Omental fat pad (tissue), 4 donors: Measurements from ENCODE around the gene NRL. TPM values are rescaled to one million over a fixed set of nuclear protein-coding genes. Genes with fewer than 3 reads are reported as not detected.

Experiments
- ATAC-seq: fragments of 150-250 bp; one replicate; pipeline ENCODE4 v1.9.1; 2016; ENCODE audit warnings: mild to moderate bottlenecking, moderate library complexity; ENCODE audit not compliant: low FRiP score
- DNase-seq: peaks from one replicate; pipeline ENCODE4 v3.0.0-alpha.2; 2019; ENCODE audit warnings: low spot score
- total RNA-seq, 4 donors: library from RNA; depleted of rRNA; stranded (reverse); fragments of >200 nt; gene quantifications; one replicate each; pipeline ENCODE4 v1.1.0, GENCODE V29; 2016
- TF ChIP-seq, protein P1 (sequence below), 3 donors: fragments of 450-650 bp; IDR thresholded peaks; one replicate each; pipeline ENCODE4 v1.5.1; 2016 to 2017; ENCODE audit warnings: antibody characterized with exemption in 3 of 3, mild to moderate bottlenecking in 3 of 3, moderate library complexity in 2 of 3

The NRL gene
- total RNA-seq, 4 donors from 2014 or later = 0.94 to 4.3 (median 1.3) TPM

DNA sequence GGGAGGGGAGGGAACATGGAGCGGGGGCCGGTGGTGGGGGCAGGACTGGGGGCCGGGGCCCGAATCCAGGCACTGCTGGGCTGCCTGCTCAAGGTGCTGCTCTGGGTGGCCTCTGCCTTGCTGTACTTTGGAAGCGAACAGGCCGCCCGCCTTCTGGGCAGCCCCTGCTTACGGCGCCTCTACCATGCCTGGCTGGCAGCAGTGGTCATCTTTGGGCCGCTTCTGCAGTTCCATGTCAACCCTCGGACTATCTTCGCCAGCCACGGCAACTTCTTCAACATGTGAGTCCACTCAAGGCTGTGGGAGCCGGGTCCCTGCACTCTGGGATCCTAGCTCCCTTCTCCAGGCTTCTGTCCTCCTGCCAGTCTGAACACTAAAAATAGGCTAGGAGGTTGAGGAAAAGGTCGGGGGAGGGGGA lies 16.8 kb upstream of the NRL start:
- ATAC-seq (no peak), DNase-seq (no peak)
- TF ChIP-seq, protein P1, sequence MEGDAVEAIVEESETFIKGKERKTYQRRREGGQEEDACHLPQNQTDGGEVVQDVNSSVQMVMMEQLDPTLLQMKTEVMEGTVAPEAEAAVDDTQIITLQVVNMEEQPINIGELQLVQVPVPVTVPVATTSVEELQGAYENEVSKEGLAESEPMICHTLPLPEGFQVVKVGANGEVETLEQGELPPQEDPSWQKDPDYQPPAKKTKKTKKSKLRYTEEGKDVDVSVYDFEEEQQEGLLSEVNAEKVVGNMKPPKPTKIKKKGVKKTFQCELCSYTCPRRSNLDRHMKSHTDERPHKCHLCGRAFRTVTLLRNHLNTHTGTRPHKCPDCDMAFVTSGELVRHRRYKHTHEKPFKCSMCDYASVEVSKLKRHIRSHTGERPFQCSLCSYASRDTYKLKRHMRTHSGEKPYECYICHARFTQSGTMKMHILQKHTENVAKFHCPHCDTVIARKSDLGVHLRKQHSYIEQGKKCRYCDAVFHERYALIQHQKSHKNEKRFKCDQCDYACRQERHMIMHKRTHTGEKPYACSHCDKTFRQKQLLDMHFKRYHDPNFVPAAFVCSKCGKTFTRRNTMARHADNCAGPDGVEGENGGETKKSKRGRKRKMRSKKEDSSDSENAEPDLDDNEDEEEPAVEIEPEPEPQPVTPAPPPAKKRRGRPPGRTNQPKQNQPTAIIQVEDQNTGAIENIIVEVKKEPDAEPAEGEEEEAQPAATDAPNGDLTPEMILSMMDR (IDR thresholded peaks at IDR 0.05) = no peak

DNA sequence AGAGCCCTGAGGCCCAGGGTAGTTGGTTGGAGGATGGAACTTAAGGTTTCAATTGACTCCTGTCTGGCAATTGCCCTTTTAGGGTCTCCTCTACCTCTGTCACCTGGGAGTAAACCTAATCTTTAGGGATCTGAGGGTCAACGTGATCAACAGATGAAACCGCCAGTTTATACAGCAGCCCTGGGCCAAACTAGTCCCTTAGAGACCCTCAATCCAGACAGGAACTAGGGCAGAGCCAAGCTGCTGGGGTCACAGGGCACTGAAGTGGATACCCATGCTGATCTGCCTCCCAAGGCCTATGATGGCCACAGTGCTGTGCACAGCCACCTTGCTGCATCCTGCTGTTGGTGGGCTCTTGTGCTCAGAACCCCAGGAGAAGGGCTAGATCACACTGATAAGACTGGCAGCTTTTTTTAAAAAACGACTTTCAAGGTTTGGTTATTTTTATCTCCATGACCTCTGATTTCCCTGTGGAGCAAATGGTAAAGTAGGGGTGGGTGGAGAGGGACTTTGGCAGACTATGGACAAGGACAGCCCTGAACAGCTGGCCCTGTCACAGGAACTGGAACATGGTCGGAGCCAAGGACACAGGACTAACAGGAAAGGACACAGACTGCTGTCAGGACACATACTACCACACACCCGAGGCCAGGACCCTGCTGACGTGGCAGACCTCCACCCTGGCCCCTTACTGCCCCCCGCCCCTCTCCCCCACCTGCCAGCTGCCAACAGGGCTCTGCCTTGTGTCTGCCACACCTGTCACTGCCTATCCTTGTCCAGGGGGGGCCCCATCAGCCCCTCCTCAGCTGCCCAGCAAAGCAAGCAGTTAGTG lies 16.2 kb upstream of the NRL start:
- no peak for DNase-seq
- ATAC-seq = no peak
- TF ChIP-seq, protein P1 (IDR thresholded peaks at IDR 0.05) = no peak

DNA sequence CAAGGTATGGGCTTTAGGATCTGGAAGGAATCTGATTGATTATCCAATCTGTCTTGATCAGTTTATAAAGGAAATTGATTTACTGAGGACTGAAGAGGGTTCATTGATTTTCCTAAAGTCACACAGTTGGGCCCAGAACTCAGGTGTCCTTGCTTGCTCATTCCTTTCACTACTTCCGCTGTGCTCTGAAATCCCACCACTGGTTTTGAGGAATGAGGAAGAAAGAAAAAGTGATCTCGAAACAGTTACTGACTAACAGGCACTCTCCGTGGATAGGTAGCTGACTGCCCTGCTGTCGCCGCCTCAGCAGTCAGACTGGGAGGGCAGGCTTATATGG lies 15.6 kb upstream of the NRL start, which contains the start of gene FITM1:
Gene FITM1, plus strand, starts transcription at position 280 of the 337 bp plus-strand sequence. CDS start 905 bp downstream, outside the sequence.
- DNase-seq (no peak), ATAC-seq (no peak)
- TF ChIP-seq, protein P1 (IDR thresholded peaks at IDR 0.05) = no peak

DNA sequence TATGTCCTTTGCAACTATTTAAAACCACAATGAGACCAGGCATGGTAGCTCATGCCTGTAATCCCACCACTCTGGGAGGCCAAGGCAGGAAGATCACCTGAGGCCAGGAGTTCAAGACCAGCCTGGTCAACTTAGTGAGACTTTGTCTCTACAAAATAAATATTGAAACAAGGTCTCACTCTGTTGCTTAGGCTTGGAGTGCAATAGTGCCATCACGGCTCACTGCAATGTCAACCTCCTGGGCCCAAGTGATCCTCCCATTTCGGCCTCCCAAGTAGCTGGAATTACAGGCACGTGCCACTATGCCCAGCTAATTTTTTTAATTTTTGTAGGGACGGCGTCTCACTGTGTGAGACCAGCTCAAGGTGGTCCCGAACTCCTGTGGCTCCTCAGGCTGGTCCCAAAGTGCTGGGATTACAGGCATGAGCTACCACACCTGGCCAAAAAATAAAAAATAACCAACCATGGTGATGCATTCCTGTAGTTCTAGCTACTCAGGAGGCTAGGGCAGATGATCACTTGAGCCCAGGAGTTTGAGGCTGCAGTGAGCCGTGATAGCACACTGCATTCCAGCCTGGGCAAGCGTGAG lies 14.8 kb upstream of the NRL start:
- DNase-seq (no peak), ATAC-seq (no peak)
- TF ChIP-seq, protein P1 (IDR thresholded peaks at IDR 0.05) = no peak

DNA sequence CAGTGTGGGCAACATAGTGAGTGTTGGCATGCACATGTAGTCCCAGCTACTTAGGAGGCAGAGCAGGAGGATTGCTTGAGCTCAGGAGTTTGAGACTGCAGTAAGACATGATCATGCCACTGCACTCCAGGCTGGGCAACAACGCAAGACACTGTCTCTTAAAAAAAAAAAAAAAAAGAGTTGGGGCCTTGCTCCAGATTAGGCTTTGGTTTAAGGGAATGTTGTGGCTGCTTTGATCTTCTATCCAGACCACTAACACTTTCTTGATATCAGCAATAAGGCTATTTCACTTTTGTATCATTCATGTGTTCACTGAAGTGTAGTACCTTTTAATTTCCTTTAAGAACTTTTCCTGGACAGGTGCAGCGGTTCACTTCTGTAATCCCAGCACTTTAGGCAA lies 12.9 kb upstream of the NRL start:
- DNase-seq = no peak
- no peak for ATAC-seq
- TF ChIP-seq, protein P1 (IDR thresholded peaks at IDR 0.05) = no peak

DNA sequence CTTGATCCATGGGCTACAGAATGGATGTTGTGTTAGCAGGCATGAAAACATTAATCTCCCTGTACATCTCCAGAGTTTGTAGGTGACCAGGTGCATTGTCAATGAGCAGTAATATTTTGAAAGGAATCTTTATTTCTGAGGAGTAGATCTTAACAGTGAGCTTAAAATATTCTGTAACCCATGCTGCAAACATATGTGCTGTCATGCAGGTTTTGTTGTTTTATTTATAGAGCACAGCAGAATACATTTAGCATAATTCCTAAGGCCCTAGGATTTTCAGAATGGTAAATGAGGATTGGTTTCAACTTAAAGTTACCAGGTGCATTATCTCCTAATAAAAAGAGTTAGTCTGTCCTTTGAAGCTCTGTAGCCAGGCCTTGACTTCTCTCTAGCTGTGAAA lies 12.2 kb upstream of the NRL start:
- TF ChIP-seq, protein P1 (IDR thresholded peaks at IDR 0.05) = no peak
- no peak for ATAC-seq

More for the DNA sequence above, 12.2 kb upstream of the NRL start:
- DNase-seq = no peak
